GM12892 (cell line): ENCODE measurements around the gene PTCHD1.

Experiments
- POLR2A ChIP-seq: IDR thresholded peaks from 2 replicates; pipeline ENCODE4 v1.6.1; 2011; ENCODE audit warnings: low read depth, low read length, control low read depth
- TAF1 ChIP-seq: IDR thresholded peaks from 2 replicates; pipeline ENCODE4 v1.6.1; 2011; ENCODE audit warnings: low read depth, mild to moderate bottlenecking, control low read depth, low read length, borderline replicate concordance

GRCh38 chrX:23304881-23305280 is 29.8 kb upstream of the PTCHD1 start:
- no peak for TF ChIP-seq TAF1
- TF ChIP-seq POLR2A: no peak
